RWPE2 (cell line): ENCODE results near the gene ACAN.

Source experiments
- ATAC-seq: fragments of 200-7000 bp; cut with Tn5 transposase; 3 replicates; pipeline ENCODE4 v1.9.1; 2021; ENCODE audit warnings: low read depth
- DNase-seq: peaks from one replicate; pipeline ENCODE4 v3.0.0-alpha.2; 2020; ENCODE audit warnings: low spot score
- H3K27ac ChIP-seq: fragments of 450-650 bp; 2 replicates; pipeline ENCODE4 v1.5.1; 2017; ENCODE audit warnings: mild to moderate bottlenecking; ENCODE audit not compliant: poor library complexity, severe bottlenecking
- H3K27me3 ChIP-seq: fragments of 250-450 bp; sonication (Bioruptor Pico); 2 replicates; pipeline ENCODE4 v1.5.1; 2021; ENCODE audit warnings: mild to moderate bottlenecking, moderate library complexity; ENCODE audit not compliant: insufficient read depth, poor library complexity, severe bottlenecking
- H3K36me3 ChIP-seq: fragments of 250-450 bp; sonication (Bioruptor Pico); 2 replicates; pipeline ENCODE4 v1.5.1; 2020; ENCODE audit warnings: low read depth, mild to moderate bottlenecking, moderate library complexity
- H3K4me1 ChIP-seq: fragments of 250-450 bp; sonication (Bioruptor Pico); 2 replicates; pipeline ENCODE4 v1.5.1; 2021; ENCODE audit warnings: mild to moderate bottlenecking, moderate library complexity; ENCODE audit not compliant: insufficient read depth, poor library complexity, severe bottlenecking
- H3K4me3 ChIP-seq: fragments of 250-450 bp; sonication (Bioruptor Pico); 2 replicates; pipeline ENCODE4 v1.5.1; 2021; ENCODE audit warnings: mild to moderate bottlenecking, moderate library complexity; ENCODE audit not compliant: severe bottlenecking
- H3K9me3 ChIP-seq: fragments of 250-450 bp; sonication (Bioruptor Pico); 2 replicates; pipeline ENCODE4 v1.5.1; 2021; ENCODE audit warnings: mild to moderate bottlenecking, moderate library complexity; ENCODE audit not compliant: severe bottlenecking
- CTCF ChIP-seq: fragments of 450-650 bp; IDR thresholded peaks from one replicate; pipeline ENCODE4 v1.5.1; 2017; ENCODE audit warnings: mild to moderate bottlenecking, moderate library complexity; ENCODE audit not compliant: poor library complexity, severe bottlenecking

The ACAN gene

GRCh38 chr15:88848203-88848602, 45.0 kb downstream of the ACAN start:
- H3K36me3 ChIP-seq = no peaks in the 10 kb centered on the region
- no peak overlapping the region for H3K27ac ChIP-seq
- ATAC-seq (no peak), DNase-seq (no peak)
- TF ChIP-seq CTCF = no peak
- no peaks in the 10 kb centered on the region for H3K9me3 ChIP-seq
- no peak overlapping the region for H3K4me3 ChIP-seq
- no peaks in the 10 kb centered on the region for H3K27me3 ChIP-seq
- no peaks in the 10 kb centered on the region for H3K4me1 ChIP-seq

- ATAC-seq = no peak
- H3K27me3 ChIP-seq = no peaks in the 10 kb centered on the region
- DNase-seq = no peak
- H3K4me1 ChIP-seq = no peaks in the 10 kb centered on the region
- H3K4me3 ChIP-seq = no peak overlapping the region
- H3K27ac ChIP-seq = no peak overlapping the region
- peaks cover 2% of the 10 kb centered on the region for H3K9me3 ChIP-seq
- TF ChIP-seq CTCF = no peak
- H3K36me3 ChIP-seq = no peaks in the 10 kb centered on the region
These were observed 46.3 kb downstream of the ACAN start for GRCh38 chr15:88849376-88850072.

- no peaks in the 10 kb centered on the region for H3K36me3 ChIP-seq
- no peak overlapping the region for H3K4me3 ChIP-seq
- H3K4me1 ChIP-seq = no peaks in the 10 kb centered on the region
- no peak for TF ChIP-seq CTCF
- DNase-seq (no peak), ATAC-seq (no peak)
- peaks cover 2% of the 10 kb centered on the region for H3K9me3 ChIP-seq
- no peaks in the 10 kb centered on the region for H3K27me3 ChIP-seq
- H3K27ac ChIP-seq = no peak overlapping the region
These were observed 49.2 kb downstream of the ACAN start for GRCh38 chr15:88852476-88852875.

GRCh38 chr15:88858934-88859333, 55.7 kb downstream of the ACAN start:
- DNase-seq (no peak), ATAC-seq (no peak; the same call in 2 of the 3 replicates)
- Histone ChIP-seq H3K4me1 (no peaks in the 10 kb centered on the region), H3K27ac (no peak overlapping the region), H3K4me3 (no peak overlapping the region), H3K9me3 (peaks cover 5% of the 10 kb centered on the region), H3K36me3 (no peaks in the 10 kb centered on the region), H3K27me3 (no peaks in the 10 kb centered on the region)
- TF ChIP-seq CTCF = no peak

GRCh38 chr15:88859550-88859949, 56.3 kb downstream of the ACAN start:
- H3K27ac ChIP-seq = no peak overlapping the region
- DNase-seq = no peak
- peaks cover 4% of the 10 kb centered on the region for H3K9me3 ChIP-seq
- TF ChIP-seq CTCF = no peak
- no peaks in the 10 kb centered on the region for H3K27me3 ChIP-seq
- H3K4me3 ChIP-seq = no peak overlapping the region
- no peaks in the 10 kb centered on the region for H3K4me1 ChIP-seq
- ATAC-seq = peak; percentile 25; the same call in 1 of the 3 replicates
- H3K36me3 ChIP-seq = no peaks in the 10 kb centered on the region
